ENCODE results near the gene EFNB2.

EFNB2 gene

DNA sequence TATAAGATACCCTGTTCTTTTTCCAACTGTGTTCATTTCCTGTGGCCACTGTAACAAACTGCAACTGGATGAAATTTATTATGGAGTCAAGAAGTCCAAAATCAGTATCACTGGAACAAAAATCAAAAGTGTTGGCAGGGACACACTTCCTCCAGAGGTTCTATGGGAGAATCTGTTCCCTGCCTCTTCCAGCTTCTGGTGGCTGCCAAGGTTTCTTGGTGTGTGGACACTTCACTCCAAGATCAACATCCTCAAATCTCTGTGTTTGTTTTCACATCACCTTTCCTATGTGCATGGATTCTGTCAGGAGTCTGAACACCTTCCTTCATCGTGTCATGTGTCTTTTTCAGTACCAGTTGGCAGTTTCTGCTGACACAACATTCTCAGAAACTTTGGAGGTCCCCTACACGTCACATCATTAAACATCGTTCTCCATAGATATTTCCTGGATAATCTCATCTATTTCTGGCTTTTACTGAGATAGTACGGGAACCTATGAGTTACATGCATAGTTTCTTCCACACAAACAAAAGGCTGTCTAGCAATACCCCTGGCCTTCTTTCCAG, 15.2 kb upstream of the EFNB2 start:
- DNase-seq = no peak

DNA sequence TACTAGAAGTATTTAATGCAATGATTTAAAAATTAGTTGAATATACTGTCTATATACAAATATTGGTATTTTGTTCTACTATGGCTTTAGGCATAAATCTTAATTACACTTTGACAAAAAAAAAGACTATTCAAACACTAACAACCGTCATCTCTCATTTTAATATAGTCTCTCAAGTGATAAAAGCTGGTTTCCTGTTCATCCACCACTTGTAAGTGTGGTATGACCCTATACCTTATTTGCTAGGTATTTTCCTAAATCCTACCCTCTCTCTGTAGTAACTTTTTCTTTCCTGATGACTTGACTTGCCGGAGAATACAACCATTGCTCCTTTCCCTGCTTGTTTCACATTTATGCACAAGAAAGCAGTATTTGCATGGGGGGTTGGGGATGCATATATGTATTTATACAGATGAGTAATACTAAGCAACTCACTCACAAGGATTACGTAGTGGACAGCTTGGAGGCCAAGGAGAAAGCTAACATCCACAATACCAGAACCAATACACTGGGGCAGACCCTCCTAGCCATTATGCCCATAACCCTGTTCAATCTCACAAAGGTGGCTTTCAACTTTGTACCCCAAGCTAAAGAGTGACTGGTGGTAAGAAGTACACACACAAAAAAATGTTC, 12.7 kb upstream of the EFNB2 start:
- DNase-seq = no peak

DNA sequence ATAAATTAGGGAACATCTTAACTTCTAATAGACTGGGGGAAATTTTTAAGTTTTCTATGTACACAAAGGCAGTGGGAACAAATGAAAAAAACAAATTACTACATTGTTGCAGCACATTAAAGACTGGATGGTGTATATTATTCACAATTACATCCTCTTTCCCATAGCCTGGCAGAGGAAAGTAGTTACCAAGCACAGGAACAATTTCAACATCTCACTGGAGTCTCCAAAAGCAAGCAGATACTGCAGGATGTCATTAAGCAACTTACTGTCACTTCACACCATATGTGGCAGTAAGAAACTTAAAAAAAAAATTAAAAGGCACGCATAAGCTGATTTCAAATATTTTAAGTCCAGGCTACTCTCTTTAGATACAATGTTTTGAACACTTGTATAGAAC, 6.4 kb upstream of the EFNB2 start:
- DNase-seq = no peak

DNA sequence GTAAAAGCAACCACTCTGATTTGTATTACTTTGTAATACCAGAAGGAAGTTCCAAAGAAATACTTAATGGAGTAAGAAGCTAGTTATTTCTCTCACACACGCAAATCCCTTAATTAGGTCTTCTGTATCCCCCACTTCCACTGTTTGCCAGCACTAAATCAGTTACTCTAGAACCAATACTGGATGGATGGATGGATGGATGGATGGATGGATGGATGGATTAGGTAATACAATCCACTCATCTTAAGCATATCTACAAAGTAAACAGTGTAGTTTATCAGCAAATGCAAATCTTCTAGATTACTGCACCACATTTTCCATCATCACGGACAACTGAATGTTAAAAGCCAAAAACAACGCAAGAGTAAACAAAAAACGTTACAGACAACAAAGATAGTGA, 5.2 kb upstream of the EFNB2 start:
- no peak for DNase-seq

DNA sequence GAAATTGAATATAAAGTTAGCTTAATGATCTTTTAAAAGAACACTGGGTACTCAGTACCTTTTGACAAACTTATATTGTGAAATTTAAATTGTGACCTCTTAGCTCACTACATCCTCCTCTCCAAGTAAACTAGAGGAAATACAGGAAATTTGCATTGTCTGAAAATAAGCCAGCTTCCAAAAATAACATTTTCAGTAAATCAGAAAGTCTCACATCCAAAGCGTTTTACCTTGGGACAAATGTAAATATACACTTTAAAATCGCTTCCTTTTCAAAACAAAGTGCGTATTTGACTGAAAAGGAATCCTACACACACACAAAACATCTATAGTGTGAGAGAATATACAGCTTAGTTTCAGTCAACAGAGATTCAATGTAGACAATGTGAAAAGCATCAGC, 2.1 kb upstream of the EFNB2 start:
- no peak for DNase-seq

DNA sequence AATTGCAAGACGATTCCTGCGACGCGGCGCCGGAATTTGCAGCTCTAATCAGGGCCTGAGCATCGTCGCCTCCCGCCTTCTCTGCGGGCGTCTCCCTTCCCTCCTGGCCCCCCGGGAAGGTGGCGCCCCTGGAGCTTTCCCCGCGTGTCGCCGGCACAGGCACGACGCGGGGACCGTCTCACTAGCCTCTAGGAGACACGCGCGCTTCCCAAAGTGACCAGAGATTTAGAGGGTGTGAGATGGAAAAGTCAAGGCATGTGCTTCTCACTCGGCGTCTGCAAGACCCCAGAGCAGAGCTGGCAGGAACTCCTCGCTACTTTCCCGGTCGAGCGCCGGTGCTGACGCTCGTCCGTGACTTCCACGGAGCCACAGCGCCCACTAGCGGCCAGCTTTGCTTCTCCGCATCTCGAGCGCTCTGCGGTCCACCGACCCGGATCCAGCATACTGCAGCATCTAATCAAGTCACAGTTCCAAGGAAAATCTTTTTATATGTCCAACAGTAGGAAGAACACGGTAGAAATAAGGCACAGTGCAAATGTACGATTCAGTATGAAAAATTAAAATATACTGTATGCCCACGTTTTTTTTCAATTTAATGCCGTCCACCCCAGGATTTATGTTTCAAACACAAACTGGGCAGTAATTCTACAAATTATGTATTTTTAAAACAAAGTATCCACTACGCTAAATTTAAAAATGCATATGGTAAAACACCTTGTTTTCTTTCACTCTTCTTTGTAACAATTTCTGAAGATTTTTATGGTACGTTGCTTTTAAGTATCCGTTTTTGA, 977 bp upstream of the EFNB2 start:
- DNase-seq = peak; percentile 95

DNA sequence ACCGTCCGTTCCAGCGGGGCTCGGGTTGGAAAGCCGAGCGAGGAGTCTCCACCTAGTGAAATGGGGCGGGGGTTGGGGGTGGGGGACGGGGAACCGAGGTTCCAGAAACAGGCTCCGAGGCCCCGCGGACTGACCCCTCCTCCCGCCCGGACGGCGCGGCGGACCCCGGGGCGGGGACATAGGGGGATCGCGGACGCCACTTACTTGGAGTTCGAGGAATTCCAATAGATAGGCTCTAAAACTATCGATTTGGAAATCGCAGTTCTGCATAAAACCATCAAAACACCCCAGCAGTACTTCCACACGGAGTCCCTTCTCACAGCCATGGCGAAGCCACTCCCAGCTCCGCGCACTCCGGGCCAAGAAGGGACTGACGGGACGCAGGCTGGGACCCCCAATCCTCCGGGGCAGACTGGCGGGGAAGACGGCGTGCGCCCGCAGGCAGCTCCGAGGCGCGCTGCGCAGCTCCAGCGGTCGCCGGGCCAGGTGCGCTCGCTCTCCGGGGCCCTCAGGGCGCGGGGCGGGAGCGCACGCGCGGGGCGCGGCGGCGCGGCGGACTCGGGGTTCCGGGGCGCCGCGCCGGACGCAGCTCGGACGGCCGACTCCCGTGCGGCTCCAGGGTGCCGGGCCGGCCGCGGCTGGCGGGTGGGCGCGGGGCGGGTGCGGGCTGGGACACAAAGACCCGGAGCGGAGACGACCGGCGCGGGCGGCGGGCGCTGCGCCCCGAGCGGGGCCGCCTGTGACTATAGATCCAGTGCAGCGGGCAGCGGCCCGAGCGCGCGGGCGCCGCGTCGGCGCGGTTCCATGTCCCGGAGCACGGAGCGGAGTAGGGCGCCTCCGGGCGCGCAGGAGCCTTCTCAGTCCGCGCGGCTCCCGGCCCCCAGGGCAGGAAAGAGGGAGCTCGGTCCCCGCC, 567 bp downstream of the EFNB2 start:
- peak; percentile 58 for DNase-seq

DNA sequence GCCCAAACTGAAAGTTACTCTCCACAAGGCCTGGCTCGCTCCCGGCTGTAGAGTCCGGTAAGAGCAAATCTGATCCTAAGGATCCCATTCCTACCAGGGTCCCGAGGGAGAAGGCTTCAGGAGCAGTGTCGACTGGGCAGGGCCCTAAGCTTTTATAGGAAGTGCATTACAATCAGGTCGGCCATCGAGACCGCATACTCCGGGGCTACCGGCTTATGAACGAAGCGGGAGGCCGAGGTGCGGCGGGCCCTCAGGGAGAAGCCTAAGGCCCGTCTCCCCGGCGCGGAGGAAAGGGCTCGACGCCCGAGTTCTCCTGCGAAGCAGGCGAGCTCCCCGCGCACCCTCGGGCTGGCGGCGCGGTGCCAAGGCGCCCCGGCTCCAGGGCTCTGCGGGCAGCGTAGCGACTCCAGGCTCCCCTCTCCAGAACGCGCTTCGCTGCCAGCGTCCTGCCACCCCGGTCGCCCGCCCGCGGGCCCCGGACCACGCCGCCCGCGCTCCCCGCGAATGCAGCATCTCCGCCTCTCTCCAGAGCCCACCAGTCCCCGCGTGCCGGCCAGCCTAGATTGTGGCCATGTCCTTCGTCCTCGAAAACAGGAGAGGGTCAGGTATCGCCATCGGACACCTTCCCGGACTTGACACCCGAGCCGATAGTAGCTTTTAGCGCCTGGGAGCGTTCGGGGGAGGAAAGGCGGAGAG, 1.4 kb downstream of the EFNB2 start:
- peak; percentile 70 for DNase-seq

DNA sequence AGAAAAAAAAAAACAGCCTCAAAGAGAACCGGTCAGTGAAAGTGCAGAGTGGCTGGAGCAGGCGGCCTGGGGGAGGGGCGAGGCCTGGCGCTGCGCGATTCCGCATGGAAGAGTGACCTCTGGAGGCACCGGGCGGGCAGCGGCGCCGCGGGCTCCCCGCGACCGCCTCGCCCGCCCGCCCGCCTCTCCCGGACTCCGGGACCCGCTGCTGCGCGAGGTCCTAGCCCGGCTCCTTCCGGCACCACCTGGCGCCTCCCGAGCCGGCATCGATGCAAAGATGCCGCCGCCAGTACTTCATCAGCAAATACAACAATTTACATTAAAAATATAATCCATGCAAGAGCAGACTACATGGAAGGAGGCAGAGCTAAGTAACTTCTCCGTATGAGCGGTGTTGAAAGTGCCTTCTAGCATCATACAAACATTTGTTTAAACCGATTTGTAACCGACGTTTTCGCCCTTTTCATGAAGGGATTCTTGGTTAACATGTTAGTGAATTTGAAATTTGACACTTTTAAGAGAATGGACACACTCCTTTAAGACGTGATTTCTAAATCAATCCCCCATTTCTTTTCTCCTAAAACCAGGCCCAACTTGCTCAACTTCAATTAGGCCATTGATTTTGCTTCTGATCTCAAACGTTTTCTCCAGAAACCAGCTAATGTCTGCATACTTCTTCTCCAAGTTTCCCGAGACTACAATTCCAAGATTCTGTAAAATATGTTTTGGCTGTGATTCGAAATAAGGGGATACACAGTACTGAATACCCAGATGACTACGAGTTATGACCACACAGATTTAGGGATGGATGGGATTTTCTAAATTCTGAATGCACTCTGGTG, 2.1 kb downstream of the EFNB2 start:
- DNase-seq = peak; percentile 91

DNA sequence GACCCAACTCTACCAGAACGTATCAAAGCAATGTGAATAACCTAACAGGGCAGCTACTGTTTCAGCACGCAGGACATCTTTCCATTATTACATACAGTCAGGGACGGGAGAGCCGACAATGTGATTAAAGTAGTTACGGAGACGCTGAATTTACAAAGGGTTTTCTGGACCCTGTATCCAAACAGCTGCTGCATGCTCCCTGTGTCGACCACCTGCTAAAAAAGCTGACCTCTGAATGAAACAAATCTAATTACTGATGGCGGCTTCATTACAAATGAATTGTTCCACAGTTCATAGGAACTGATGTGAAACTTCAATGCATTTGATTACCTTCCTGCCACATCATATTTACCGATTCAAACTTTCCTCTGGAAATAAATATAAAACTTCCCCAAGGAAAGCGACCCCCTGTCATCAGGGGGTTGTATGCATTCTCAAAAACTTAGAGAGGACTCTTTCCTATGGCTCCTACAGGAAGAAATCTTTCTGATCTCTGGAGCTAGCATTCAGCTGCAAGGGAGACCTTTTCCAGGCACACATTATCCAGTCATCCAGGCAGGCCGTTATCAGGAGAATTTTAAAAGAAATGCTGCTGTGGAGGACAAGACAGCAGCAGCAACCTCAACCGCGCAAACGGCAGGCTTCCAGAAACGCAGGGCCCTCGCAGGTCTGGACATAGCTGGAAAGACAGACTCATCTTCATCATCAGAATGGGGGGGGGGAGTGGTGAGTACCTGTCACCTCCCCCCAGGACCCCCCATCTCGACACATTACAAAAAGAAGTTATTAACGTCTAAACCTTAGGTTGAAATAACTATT, 3.1 kb downstream of the EFNB2 start:
- no peak for DNase-seq

DNA sequence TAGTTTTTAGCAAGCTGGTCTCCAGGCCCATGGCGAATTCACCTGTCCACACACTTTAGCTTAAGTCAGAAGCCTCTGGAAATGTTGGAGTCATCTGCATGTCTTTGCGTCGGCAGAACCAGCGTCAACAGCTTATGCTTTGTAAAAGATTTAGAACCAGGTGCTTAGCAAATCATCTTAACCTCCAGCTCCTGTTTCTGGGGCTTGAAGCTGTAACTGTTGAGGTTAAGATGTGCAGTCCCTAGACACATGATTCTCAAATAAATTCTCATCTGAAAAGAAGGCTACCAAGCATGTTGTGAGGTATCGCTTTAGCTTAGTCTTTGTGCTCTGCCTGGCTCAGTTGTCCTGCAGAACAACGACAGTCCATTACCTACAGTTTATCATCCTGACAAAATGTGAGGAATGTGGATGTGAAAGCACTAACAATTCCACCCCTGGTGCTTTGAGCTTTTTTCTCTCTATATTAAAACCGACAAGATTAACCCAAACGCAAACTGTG, 4.4 kb downstream of the EFNB2 start:
- DNase-seq = no peak

DNA sequence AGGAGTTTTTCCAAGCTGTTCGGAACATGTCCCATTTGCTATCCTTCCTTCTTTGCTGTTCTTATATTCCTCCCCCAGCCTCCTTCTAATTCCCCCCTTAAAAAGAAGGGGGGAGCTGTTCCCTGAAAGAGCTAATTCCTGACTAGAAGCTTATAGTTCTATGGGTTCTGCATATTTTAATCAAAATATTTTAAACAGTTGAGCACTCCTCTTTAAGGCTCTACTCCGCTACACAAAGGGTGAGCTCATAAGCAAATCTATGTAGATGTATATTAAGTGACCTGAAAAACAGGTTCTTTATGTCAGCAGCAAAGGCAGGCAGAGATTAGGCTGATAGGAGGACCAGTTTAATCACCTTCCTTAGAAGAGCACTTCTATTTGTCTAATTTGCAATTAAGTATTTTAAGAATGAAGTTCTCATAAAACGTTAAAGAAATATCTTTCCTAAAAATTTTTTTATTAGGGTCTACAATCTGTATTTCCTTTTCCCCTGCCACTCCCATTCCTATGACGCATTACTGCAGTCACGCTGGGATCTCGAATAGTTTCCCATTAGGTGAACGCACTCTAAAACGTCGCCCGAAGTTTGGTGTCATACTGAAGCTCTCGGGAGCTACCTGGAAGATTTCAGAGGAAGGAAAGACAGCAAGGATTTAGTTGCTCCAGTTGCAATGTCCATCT, 5.2 kb downstream of the EFNB2 start:
- DNase-seq = no peak

DNA sequence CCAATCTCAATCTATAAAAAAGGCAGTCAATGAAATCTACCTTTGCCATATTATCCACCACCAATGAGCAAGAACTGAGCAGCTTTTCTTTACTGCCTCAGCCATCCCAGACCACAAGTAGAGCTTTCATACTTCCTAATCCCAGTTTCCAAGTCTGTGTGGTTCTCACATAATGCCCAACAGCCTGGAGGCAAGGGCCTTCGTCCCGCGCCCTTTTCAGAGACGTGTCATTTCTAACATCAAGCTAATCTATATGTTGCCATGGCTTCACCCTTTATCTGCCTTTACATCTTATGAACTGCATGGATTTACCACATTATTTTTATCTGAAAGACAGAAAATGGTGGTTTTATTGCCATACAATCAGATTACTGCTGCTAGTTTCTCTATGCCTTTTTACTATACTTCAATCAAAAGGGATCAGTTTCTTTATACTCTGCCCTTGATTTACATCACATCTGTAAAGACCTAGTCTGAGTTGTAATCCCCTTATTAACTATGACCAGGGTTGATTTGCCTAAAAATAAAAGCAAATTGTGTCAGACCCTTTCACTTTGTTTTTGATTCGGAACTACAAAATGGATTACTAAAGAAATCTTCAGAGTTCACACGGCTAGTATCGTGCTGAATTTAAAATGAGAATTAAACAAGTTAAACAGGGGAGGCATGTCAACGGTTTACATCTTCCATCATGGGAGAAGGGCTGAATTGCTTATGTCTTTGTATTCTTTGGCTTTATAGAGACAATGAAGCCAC, 5.9 kb downstream of the EFNB2 start:
- DNase-seq = no peak

DNA sequence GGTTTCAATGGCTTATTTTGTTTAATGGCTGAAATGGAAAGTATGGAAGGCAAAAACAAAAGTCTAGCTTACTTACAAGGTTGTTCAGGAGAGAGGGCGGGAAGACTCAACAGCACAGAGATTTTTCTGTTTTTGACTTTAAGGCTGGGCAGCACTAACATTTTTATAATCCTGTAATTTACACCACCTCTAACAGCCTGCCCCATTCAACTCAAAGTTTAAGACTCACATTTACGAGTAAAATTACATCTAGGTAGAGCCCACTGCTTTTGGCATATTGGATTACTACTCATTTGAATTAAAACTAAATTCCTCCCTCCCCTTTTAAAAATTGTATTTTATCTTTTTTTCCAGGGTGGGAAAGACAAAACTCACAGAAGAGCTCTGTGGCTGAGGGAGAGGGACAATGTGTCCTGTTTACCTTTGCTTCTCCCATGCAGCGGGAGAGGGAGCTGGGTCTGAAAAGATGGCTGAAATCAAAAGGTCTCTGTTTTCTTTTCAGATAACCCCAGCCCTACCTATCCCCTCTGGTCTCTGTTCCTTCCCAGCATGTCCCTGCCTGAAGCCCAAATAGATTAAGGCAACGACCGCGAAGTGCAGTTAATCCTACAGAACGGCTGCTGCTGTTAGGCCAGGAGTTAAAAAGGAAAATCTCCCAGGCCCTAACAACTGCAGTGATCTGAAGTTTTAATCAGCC, 6.6 kb downstream of the EFNB2 start:
- no peak for DNase-seq

DNA sequence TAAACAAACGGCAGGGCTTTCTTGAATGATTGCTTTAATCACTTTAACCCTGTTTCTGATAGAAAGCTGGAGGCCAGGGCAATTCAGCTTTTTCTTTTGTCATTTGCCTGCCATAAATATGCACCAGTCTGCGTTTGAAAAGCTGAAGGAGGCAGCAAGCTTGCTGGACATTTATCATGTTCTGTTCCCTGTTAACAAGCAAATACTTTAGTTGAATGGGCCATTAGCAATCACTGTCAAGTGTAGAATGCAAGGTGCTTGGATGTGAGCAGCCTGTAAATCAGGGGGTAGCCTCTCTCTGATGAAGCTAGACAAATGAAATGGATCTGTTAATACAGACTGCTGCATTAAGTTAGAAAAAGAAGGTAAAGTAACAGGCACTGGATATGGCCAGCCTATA, 7.6 kb downstream of the EFNB2 start:
- no peak for DNase-seq

DNA sequence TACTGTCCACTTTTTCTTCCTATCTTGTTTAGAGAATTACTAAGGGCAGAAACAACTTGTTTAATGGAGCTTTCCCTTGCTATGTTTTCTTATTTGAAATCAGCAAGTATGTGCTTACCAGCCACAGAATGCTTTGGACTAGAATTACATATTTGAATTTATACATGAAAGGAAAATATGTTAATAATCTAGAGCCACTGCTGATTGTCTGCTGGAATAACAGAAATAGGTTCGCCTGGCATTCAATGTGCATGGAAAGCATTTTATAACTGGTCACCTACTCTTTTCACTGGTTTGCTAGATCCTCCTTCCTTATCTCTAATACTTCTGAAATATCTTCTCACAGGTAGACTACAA, 8.0 kb downstream of the EFNB2 start:
- DNase-seq = no peak

DNA sequence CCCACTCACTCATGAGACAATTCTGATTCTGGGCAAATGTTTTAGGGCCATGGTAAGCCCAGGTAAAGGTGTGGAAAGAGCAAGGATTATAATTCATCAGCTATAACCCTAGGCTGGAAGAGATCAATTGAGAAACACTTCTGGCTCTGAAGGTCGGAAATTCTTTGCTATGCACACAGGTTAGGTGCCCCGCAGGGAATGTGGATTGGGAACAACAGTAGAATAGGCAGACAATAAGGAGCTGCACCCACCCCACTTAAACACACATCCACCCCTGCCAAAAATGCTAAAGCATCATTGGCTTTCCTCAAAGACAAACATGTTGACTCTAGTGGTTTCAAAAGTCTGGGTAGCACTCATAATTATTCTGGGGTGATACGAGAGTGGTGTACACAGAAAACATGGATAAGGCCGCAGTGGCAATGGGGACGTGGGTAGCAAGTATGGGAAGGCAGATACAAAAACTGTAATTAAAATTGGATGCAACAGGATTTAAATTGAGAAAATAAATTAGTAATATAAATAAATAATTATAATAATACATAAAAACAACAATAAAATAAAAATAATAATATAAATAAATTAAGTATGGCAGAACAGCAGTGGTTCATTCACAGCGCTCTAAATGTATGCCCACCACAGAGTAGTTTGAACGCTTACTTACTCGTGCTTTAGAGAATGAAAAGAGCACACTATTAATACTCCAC, 8.6 kb downstream of the EFNB2 start:
- DNase-seq = no peak

DNA sequence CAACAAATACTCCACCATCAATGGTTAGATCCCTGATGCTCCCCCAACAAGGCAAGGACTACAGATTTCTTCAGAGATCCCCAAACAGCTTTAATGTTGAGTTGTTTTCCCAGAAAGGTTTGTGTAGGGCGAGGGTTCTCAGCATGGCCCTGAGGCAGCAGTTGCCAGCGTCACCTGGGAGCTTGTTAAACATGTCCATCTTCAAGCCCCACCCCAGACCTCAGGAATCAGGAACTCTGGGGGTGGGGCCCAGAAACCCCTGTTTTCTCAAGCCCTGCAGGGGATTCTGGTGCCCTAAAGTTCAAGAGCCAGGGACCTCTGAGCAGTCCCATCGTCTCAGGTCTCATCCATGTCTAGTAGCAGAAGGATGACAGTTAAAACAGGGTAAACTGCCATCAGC, 9.6 kb downstream of the EFNB2 start:
- DNase-seq = no peak
